RWPE2 (cell line): Measurements from ENCODE around the gene NXPE3.

Experiments used
- ATAC-seq: fragments of 200-7000 bp; cut with Tn5 transposase; 3 replicates; pipeline ENCODE4 v1.9.1; 2021; ENCODE audit warnings: low read depth
- DNase-seq: peaks from one replicate; pipeline ENCODE4 v3.0.0-alpha.2; 2020; ENCODE audit warnings: low spot score
- H3K27ac ChIP-seq: fragments of 450-650 bp; 2 replicates; pipeline ENCODE4 v1.5.1; 2017; ENCODE audit warnings: mild to moderate bottlenecking; ENCODE audit not compliant: poor library complexity, severe bottlenecking
- H3K27me3 ChIP-seq: fragments of 250-450 bp; sonication (Bioruptor Pico); 2 replicates; pipeline ENCODE4 v1.5.1; 2021; ENCODE audit warnings: mild to moderate bottlenecking, moderate library complexity; ENCODE audit not compliant: insufficient read depth, poor library complexity, severe bottlenecking
- H3K36me3 ChIP-seq: fragments of 250-450 bp; sonication (Bioruptor Pico); 2 replicates; pipeline ENCODE4 v1.5.1; 2020; ENCODE audit warnings: low read depth, mild to moderate bottlenecking, moderate library complexity
- H3K4me1 ChIP-seq: fragments of 250-450 bp; sonication (Bioruptor Pico); 2 replicates; pipeline ENCODE4 v1.5.1; 2021; ENCODE audit warnings: mild to moderate bottlenecking, moderate library complexity; ENCODE audit not compliant: insufficient read depth, poor library complexity, severe bottlenecking
- H3K4me3 ChIP-seq: fragments of 250-450 bp; sonication (Bioruptor Pico); 2 replicates; pipeline ENCODE4 v1.5.1; 2021; ENCODE audit warnings: mild to moderate bottlenecking, moderate library complexity; ENCODE audit not compliant: severe bottlenecking
- H3K9me3 ChIP-seq: fragments of 250-450 bp; sonication (Bioruptor Pico); 2 replicates; pipeline ENCODE4 v1.5.1; 2021; ENCODE audit warnings: mild to moderate bottlenecking, moderate library complexity; ENCODE audit not compliant: severe bottlenecking
- TF ChIP-seq, protein P1 (sequence below): fragments of 450-650 bp; IDR thresholded peaks from one replicate; pipeline ENCODE4 v1.5.1; 2017; ENCODE audit warnings: mild to moderate bottlenecking, moderate library complexity; ENCODE audit not compliant: poor library complexity, severe bottlenecking

The NXPE3 gene

DNA sequence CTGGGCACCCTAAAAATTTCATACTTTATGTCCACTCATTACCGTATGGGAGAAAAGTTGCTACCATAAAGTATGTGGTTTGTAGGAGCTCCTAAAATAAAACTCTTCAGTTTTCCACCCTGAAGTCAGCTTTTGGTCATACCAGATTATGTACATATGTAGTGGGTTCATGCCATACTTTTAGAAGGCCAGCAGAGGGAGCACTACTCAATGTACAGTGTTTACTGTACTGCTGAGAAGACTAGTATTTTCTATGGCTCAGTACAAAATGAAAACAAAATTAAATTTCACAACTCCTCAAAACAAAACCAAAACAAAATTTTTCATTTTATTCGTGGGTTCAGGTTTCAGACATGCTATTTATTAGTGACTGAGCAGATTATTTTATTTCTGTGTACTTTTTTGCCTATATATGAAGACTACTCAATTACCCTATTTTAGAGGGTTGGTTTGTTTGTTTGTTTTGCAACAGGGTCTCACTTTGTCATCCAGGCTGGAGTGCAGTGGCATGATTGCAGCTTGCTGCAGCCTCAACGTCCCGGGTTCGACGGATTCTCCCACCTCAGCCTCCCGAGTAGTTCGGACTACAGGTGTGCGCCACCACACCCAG is 24.3 kb downstream of the NXPE3 start:
- H3K27me3 ChIP-seq = no peaks in the 10 kb centered on the region
- H3K9me3 ChIP-seq = no peaks in the 10 kb centered on the region
- H3K4me3 ChIP-seq = no peak overlapping the region
- TF ChIP-seq, protein P1, sequence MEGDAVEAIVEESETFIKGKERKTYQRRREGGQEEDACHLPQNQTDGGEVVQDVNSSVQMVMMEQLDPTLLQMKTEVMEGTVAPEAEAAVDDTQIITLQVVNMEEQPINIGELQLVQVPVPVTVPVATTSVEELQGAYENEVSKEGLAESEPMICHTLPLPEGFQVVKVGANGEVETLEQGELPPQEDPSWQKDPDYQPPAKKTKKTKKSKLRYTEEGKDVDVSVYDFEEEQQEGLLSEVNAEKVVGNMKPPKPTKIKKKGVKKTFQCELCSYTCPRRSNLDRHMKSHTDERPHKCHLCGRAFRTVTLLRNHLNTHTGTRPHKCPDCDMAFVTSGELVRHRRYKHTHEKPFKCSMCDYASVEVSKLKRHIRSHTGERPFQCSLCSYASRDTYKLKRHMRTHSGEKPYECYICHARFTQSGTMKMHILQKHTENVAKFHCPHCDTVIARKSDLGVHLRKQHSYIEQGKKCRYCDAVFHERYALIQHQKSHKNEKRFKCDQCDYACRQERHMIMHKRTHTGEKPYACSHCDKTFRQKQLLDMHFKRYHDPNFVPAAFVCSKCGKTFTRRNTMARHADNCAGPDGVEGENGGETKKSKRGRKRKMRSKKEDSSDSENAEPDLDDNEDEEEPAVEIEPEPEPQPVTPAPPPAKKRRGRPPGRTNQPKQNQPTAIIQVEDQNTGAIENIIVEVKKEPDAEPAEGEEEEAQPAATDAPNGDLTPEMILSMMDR = peak; percentile 93
- H3K4me1 ChIP-seq = no peaks in the 10 kb centered on the region
- DNase-seq (no peak), ATAC-seq (peak; percentile 95)
- no peak overlapping the region for H3K27ac ChIP-seq
- peaks cover 21% of the 10 kb centered on the region for H3K36me3 ChIP-seq

DNA sequence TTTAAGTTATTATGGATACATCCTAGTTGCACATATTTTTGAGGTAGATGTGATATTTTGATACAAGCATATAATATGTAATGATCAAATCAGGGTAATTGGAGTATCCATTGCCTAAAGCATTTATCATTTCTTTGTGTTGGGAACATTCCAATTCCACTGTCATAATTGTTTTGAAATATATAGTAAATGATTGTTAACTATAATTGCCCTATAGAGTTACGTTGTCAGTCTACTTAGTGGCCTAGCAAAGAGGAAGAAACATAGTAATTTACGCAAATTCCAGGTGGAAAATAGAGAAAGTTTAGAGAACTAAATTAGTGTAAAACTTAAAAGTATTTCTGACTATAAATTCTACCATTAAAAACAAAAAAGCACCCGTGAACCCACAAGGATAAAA is 24.9 kb downstream of the NXPE3 start:
- H3K27me3 ChIP-seq = no peaks in the 10 kb centered on the region
- no peaks in the 10 kb centered on the region for H3K9me3 ChIP-seq
- peaks cover 21% of the 10 kb centered on the region for H3K36me3 ChIP-seq
- no peak overlapping the region for H3K27ac ChIP-seq
- TF ChIP-seq, protein P1 = no peak
- no peaks in the 10 kb centered on the region for H3K4me1 ChIP-seq
- H3K4me3 ChIP-seq = no peak overlapping the region
- DNase-seq = no peak
- ATAC-seq = no peak

DNA sequence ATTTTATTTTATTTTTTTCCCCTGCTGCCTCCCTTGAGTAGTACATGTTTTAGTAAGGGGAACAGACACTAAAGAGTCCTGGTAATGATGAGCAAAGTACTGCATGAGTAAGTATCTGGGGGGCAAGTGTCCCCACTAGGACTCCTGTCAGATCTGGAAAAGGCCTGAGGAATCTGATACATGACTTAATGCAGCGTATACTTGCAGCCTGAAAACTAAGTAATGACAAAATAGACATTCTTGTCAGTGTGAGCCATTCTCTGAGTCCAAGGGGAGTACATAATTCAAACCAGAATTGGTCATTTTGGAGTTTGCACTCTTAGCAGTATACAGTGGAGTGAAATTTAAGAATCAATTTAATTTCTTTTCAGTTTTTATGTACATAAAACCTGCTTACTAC is 27.5 kb downstream of the NXPE3 start:
- Histone ChIP-seq H3K4me3 (no peak overlapping the region), H3K27me3 (no peaks in the 10 kb centered on the region), H3K4me1 (no peaks in the 10 kb centered on the region), H3K27ac (no peak overlapping the region), H3K9me3 (no peaks in the 10 kb centered on the region), H3K36me3 (peaks cover 21% of the 10 kb centered on the region)
- TF ChIP-seq, protein P1 = no peak
- DNase-seq (no peak), ATAC-seq (no peak)

DNA sequence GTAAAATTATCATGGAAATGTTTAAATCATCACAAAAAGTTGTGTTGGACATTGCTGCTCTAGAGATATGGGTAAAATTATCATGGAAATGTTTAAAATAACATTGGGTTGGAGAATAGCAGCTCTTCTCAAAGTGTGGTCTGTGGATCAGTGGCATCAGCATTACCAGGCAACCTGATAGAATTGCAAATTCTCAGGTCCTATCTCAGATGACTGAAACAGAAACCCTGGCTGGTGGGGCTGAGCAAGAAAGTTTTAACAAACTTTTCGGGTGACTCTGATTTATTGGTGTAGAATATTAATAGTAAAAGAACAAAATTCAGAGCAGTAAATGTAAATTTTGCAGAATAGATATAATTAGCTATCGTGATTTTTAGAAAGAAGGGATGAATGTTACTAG is 28.9 kb downstream of the NXPE3 start:
- no peak for DNase-seq
- Histone ChIP-seq H3K27me3 (no peaks in the 10 kb centered on the region), H3K36me3 (peaks cover 12% of the 10 kb centered on the region), H3K4me1 (no peaks in the 10 kb centered on the region), H3K4me3 (no peak overlapping the region), H3K27ac (no peak overlapping the region), H3K9me3 (no peaks in the 10 kb centered on the region)
- TF ChIP-seq, protein P1 = no peak
- ATAC-seq = no peak

DNA sequence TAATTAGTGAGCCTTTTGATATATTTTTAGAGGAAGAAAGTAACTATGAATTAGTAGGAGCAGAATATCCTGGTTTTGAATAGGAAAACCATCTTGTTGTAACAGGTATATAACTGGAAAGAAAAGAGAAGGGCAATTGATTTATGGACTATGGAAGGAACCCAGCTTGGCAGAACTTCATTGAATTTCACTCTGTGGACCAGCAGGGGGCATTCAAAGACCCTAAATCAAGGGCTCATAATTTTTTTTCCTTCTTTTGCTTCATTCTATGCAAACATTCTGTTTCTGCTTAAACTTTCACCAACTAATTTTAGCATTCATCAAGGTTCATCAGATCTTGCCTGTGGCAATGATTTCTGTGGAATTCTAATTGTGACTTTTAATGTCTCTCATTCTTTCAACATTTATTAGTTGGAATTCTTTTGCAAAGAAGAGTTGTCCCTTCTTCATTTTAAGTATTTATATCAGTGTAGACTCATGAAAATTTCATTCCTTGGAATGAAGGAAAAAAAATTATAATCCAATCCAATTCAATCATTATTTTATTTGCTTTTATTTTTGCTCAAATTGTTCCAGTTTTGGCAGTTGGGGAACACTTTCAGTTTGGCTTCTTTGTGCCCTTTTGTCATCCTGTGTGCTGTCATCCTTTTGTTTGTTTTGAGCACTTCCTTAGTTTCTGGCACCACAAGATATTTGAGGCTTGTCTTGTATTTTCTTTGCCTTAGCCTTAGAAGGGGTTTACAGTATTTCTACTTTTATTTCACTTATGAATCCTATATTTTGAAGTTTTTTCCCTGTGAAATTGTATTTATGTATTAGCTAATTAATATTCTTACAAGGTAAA is 30.4 kb downstream of the NXPE3 start:
- H3K27me3 ChIP-seq = no peaks in the 10 kb centered on the region

More for the DNA sequence above, 30.4 kb downstream of the NXPE3 start:
- TF ChIP-seq, protein P1 = peak; percentile 62
- no peaks in the 10 kb centered on the region for H3K9me3 ChIP-seq
- DNase-seq = no peak
- H3K4me3 ChIP-seq = no peak overlapping the region
- no peak for ATAC-seq
- H3K36me3 ChIP-seq = peaks cover 12% of the 10 kb centered on the region; the same call in 1 of the 2 replicates
- no peaks in the 10 kb centered on the region for H3K4me1 ChIP-seq
- H3K27ac ChIP-seq = no peak overlapping the region
